ENCODE results near the gene GLRA1. TPM values are rescaled to one million over a fixed set of nuclear protein-coding genes. Genes with fewer than 3 reads are reported as not detected.

Gene GLRA1
- total and polyA plus RNA-seq, 12 donors, result 0.40 to 2.7 (median 1.3) TPM; not detected in 7

- Histone ChIP-seq H3K27me3 (no peaks in the 10 kb centered on the region), H3K36me3 (replicated peaks in 1 of 2) (no peaks in the 10 kb centered on the region), H3K9me3 (replicated peaks in 1 of 3) (no peaks in the 10 kb centered on the region), H3K27ac (no peak overlapping the region), H3K4me1 (replicated peaks in 1 of 2) (no peaks in the 10 kb centered on the region), H3K4me3 (no peak overlapping the region)
- no peak for DNase-seq
- intact Hi-C loops (cut with DNase I), result no loop called here
- TF ChIP-seq CTCF (IDR thresholded peaks at IDR 0.05) (no peak), POLR2A (IDR thresholded peaks at IDR 0.05) (no peak)
- 56 to 61% (median 58%) methylated on average over 4 of the region's 4 CpGs for WGBS, 4 donors
Observed at GRCh38 chr5:151892393-151892792, 32.3 kb downstream of the GLRA1 start.

- TF ChIP-seq POLR2A (IDR thresholded peaks at IDR 0.05) (no peak), CTCF (IDR thresholded peaks at IDR 0.05) (no peak)
- Histone ChIP-seq H3K27ac (no peak overlapping the region), H3K36me3 (replicated peaks in 1 of 2) (no peaks in the 10 kb centered on the region), H3K4me1 (replicated peaks in 1 of 2) (no peaks in the 10 kb centered on the region), H3K27me3 (no peaks in the 10 kb centered on the region), H3K4me3 (no peak overlapping the region), H3K9me3 (replicated peaks in 1 of 3) (no peaks in the 10 kb centered on the region)
- intact Hi-C loops (cut with DNase I), result no loop called here
- DNase-seq, result no peak
- 41 to 49% (median 45%) methylated on average over 3 of the region's 3 CpGs for WGBS, 4 donors
Observed at GRCh38 chr5:151890299-151890698, 34.4 kb downstream of the GLRA1 start.

- DNase-seq, result no peak
- Histone ChIP-seq H3K4me3 (no peak overlapping the region), H3K27ac (no peak overlapping the region), H3K36me3 (replicated peaks in 1 of 2) (no peaks in the 10 kb centered on the region), H3K4me1 (replicated peaks in 1 of 2) (no peaks in the 10 kb centered on the region), H3K27me3 (no peaks in the 10 kb centered on the region), H3K9me3 (replicated peaks in 1 of 3) (no peaks in the 10 kb centered on the region)
- WGBS, 4 donors, result 53 to 66% (median 61%) methylated on average over 6 of the region's 6 CpGs
- intact Hi-C loops (cut with DNase I), result no loop called here
- TF ChIP-seq POLR2A (IDR thresholded peaks at IDR 0.05), result no peak
Observed at GRCh38 chr5:151889614-151890013, 35.0 kb downstream of the GLRA1 start.

DNA sequence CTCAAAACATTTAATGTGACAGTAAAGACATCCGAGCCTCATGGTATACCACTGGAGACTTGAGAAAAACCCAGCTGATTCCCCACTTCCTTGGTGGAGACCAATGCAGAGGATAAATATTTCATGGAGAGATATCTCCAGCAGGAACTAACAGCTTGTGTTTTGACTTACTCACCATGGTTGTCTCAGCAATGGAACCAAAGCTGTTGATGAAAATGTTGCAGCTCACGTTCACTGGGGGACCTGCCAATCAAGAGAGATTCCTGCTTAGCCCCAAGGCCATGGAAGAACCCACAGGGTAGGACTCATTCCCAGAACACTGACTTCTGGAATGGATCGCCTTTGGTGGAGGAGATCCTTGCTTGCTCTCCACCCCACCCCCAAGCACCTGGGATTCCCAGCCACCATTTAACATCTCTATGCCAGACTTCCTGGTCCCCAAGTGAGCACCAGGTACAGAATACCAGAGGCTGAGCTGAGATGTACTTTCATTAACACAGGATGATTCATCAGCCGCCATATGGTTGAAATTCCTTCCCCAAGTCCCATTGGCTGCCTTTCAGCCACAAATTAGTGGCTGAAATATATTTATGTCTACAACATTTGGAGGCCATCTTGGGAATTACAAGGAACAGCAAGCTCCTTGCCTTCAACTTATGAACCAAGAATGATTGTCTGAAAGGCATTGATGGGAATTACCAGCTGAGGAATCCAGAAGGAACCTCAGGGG, 37.9 kb downstream of the GLRA1 start:
- DNase-seq, result no peak
- Histone ChIP-seq H3K9me3 (replicated peaks in 1 of 3) (no peaks in the 10 kb centered on the region), H3K36me3 (replicated peaks in 1 of 2) (no peaks in the 10 kb centered on the region), H3K4me1 (replicated peaks in 1 of 2) (no peaks in the 10 kb centered on the region), H3K27ac (no peak overlapping the region), H3K27me3 (no peaks in the 10 kb centered on the region), H3K4me3 (no peak overlapping the region)
- intact Hi-C loops (cut with DNase I), result no loop called here
- 59 to 77% (median 67%) methylated on average over 4 of the region's 4 CpGs for WGBS, 4 donors
- TF ChIP-seq POLR2A (IDR thresholded peaks at IDR 0.05), result no peak
- no peak for TF ChIP-seq CTCF (IDR thresholded peaks at IDR 0.05)
